GM18858 (cell line): ENCODE results near the gene SAMD11.

Experiments used
- ATAC-seq: cut with Tn5 transposase; IDR thresholded peaks from one replicate; pipeline ENCODE4 v1.9.1; 2021; ENCODE audit not compliant: unreplicated experiment

The SAMD11 gene

GRCh38 chr1:905071-905749 lies 18.5 kb upstream of the SAMD11 start:
- no peak for ATAC-seq

- no peak for ATAC-seq
Observed at GRCh38 chr1:905811-906599, 17.7 kb upstream of the SAMD11 start.

GRCh38 chr1:906600-907420 lies 16.9 kb upstream of the SAMD11 start:
- ATAC-seq = no peak

- no peak for ATAC-seq
Observed at GRCh38 chr1:907611-908451, 15.9 kb upstream of the SAMD11 start.

GRCh38 chr1:908661-909060 lies 15.1 kb upstream of the SAMD11 start:
- ATAC-seq = no peak

GRCh38 chr1:909861-910310 lies 13.8 kb upstream of the SAMD11 start:
- no peak for ATAC-seq

- ATAC-seq = no peak
Observed at GRCh38 chr1:910311-910880, 13.3 kb upstream of the SAMD11 start.

- ATAC-seq = no peak
Observed at GRCh38 chr1:910881-911721, 12.6 kb upstream of the SAMD11 start.

- no peak for ATAC-seq
Observed at GRCh38 chr1:911875-912739, 11.6 kb upstream of the SAMD11 start.

GRCh38 chr1:912740-913301 lies 10.9 kb upstream of the SAMD11 start:
- ATAC-seq = no peak

- no peak for ATAC-seq
Observed at GRCh38 chr1:913491-914130, 10.1 kb upstream of the SAMD11 start.

GRCh38 chr1:914131-914890 lies 9.4 kb upstream of the SAMD11 start:
- no peak for ATAC-seq

- no peak for ATAC-seq
Observed at GRCh38 chr1:914891-915280, 8.8 kb upstream of the SAMD11 start.

GRCh38 chr1:915295-916172 lies 8.2 kb upstream of the SAMD11 start:
- no peak for ATAC-seq

GRCh38 chr1:916173-917075 lies 7.3 kb upstream of the SAMD11 start:
- ATAC-seq = no peak
